CD4-positive, alpha-beta memory T cell (primary cell): ENCODE measurements around the gene TRABD2B. TPM values are rescaled to one million over a fixed set of nuclear protein-coding genes. Genes with fewer than 3 reads are reported as not detected.

Source experiments
- CTCF ChIA-PET: fragments of 350-600 bp; sonication (Branson Sonifier 250); formaldehyde crosslinking; loops from one replicate; lab custom pipeline; 2021; ENCODE audit warnings: inconsistent platforms; ENCODE audit not compliant: partially characterized antibody; lab: Charles Lee
- POLR2A ChIA-PET: fragments of 350-600 bp; sonication (Branson Sonifier 250); formaldehyde crosslinking; loops from one replicate; lab custom pipeline; 2021; ENCODE audit not compliant: partially characterized antibody; lab: Charles Lee
- DNase-seq, 5 donors: peaks; one replicate each; pipeline versions ENCODE4 v3.0.0 to v3.0.0-alpha.2; 2020 to 2022; ENCODE audit warnings: mixed read lengths in 1 of 5
- H3K27ac ChIP-seq: one replicate; pipeline ENCODE4 v1.7.0; 2013; ENCODE audit warnings: low read depth, low read length
- H3K27me3 ChIP-seq: 2 replicates; pipeline ENCODE4 v1.7.0; 2013; ENCODE audit warnings: mild to moderate bottlenecking, low read length, moderate library complexity; ENCODE audit not compliant: insufficient read depth
- H3K36me3 ChIP-seq: 2 replicates; pipeline ENCODE4 v1.7.0; 2013; ENCODE audit warnings: mild to moderate bottlenecking, low read length, moderate library complexity; ENCODE audit not compliant: insufficient read depth
- H3K4me1 ChIP-seq: 2 replicates; pipeline ENCODE4 v1.7.0; 2013; ENCODE audit warnings: mild to moderate bottlenecking, low read length, moderate library complexity; ENCODE audit not compliant: insufficient read depth
- H3K4me3 ChIP-seq, 2 donors: one replicate each; pipeline ENCODE4 v1.7.0; 2013; ENCODE audit warnings: low read length in 2 of 2, mild to moderate bottlenecking in 1 of 2
- H3K9me3 ChIP-seq, 2 donors: one replicate each; pipeline ENCODE4 v1.7.0; 2013; ENCODE audit warnings: low read length in 2 of 2, control low read depth in 1 of 2; ENCODE audit not compliant: control insufficient read depth in 1 of 2
- H3K27ac Mint-ChIP-seq, 7 donors: one replicate each; pipeline ENCODE4 v1.8.0; 2020 to 2021; ENCODE audit warnings: mixed read lengths in 7 of 7, mild to moderate bottlenecking in 6 of 7, inconsistent platforms in 3 of 7, moderate library complexity in 3 of 7
- H3K27me3 Mint-ChIP-seq, 2 donors: one replicate each; pipeline ENCODE4 v1.8.0; 2020 to 2021; ENCODE audit warnings: mixed read lengths in 2 of 2
- H3K36me3 Mint-ChIP-seq, 2 donors: one replicate each; pipeline ENCODE4 v1.8.0; 2020 to 2021; ENCODE audit warnings: mixed read lengths in 2 of 2, inconsistent platforms in 1 of 2, mild to moderate bottlenecking in 1 of 2
- H3K4me1 Mint-ChIP-seq, 4 donors: one replicate each; pipeline ENCODE4 v1.8.0; 2020 to 2021; ENCODE audit warnings: mixed read lengths in 4 of 4, mild to moderate bottlenecking in 1 of 4
- H3K4me3 Mint-ChIP-seq, 8 donors: one replicate each; pipeline ENCODE4 v1.8.0; 2020 to 2021; ENCODE audit warnings: mixed read lengths in 8 of 8, mild to moderate bottlenecking in 7 of 8, moderate library complexity in 6 of 8, inconsistent platforms in 3 of 8
- H3K9me3 Mint-ChIP-seq, 8 donors: one replicate each; pipeline ENCODE4 v1.8.0; 2020 to 2021; ENCODE audit warnings: mixed read lengths in 8 of 8, mild to moderate bottlenecking in 5 of 8, inconsistent platforms in 3 of 8, moderate library complexity in 1 of 8
- intact Hi-C: fragments of 100-400 bp; cut with micrococcal nuclease; formaldehyde crosslinking; loops from one replicate; pipeline ENCODE4 v1.15.1; 2023
- polyA plus RNA-seq, 2 donors: library from polyadenylated mRNA; unstranded; fragments of 300-500 nt; fragmentation: Illumina TruSeq; gene quantifications; one replicate each; pipeline ENCODE4 v1.2.3, GENCODE V29; 2021
- total RNA-seq, 2 experiments: library from RNA; stranded (reverse); gene quantifications; one replicate each; pipeline ENCODE4 v1.2.3, GENCODE V29; 2021

Gene TRABD2B
- total and polyA plus RNA-seq, 4 experiments from 2014 or later, result not detected

- no peaks in the 10 kb centered on the region for H3K9me3 ChIP-seq
- H3K27ac ChIP-seq, result no peak overlapping the region
- intact Hi-C loops, result no loop called here
- peaks cover 2% of the 10 kb centered on the region in 2 donors for H3K27me3 Mint-ChIP-seq
- H3K27me3 ChIP-seq, result no peaks in the 10 kb centered on the region
- H3K4me1 Mint-ChIP-seq, result no peaks in the 10 kb centered on the region
- H3K9me3 Mint-ChIP-seq, result no peaks in the 10 kb centered on the region
- no peak for DNase-seq
- H3K36me3 ChIP-seq, result no peaks in the 10 kb centered on the region
- POLR2A ChIA-PET, result no interaction called here
- no peak overlapping the region for H3K4me3 ChIP-seq
- CTCF ChIA-PET, result no interaction called here
- no peak overlapping the region for H3K4me3 Mint-ChIP-seq
- no peaks in the 10 kb centered on the region for H3K4me1 ChIP-seq
- no peaks in the 10 kb centered on the region for H3K36me3 Mint-ChIP-seq
- no peak overlapping the region for H3K27ac Mint-ChIP-seq
These were observed 187.7 kb downstream of the TRABD2B start for GRCh38 chr1:47809301-47810084.

- CTCF ChIA-PET, result no interaction called here
- no peaks in the 10 kb centered on the region for H3K9me3 Mint-ChIP-seq
- H3K36me3 Mint-ChIP-seq, result no peaks in the 10 kb centered on the region
- no peak overlapping the region for H3K27ac Mint-ChIP-seq
- H3K27me3 Mint-ChIP-seq, result peaks cover 0 to 2% of the 10 kb centered on the region in 2 donors
- Histone ChIP-seq H3K4me3 (no peak overlapping the region), H3K27me3 (no peaks in the 10 kb centered on the region), H3K4me1 (no peaks in the 10 kb centered on the region), H3K36me3 (no peaks in the 10 kb centered on the region), H3K9me3 (no peaks in the 10 kb centered on the region), H3K27ac (no peak overlapping the region)
- H3K4me3 Mint-ChIP-seq, result no peak overlapping the region
- no peak for DNase-seq
- POLR2A ChIA-PET, result no interaction called here
- H3K4me1 Mint-ChIP-seq, result no peaks in the 10 kb centered on the region
- intact Hi-C loops, result no loop called here
These were observed 188.6 kb downstream of the TRABD2B start for GRCh38 chr1:47808612-47809011.

GRCh38 chr1:47805921-47806361, 191.2 kb downstream of the TRABD2B start:
- no peak overlapping the region for H3K27ac Mint-ChIP-seq
- H3K27me3 Mint-ChIP-seq, result peaks cover 0 to 2% of the 10 kb centered on the region in 2 donors
- H3K9me3 Mint-ChIP-seq, result no peaks in the 10 kb centered on the region
- no peaks in the 10 kb centered on the region for H3K36me3 Mint-ChIP-seq
- intact Hi-C loops, result no loop called here
- H3K4me1 Mint-ChIP-seq, result no peaks in the 10 kb centered on the region
- CTCF ChIA-PET, result no interaction called here
- H3K27ac ChIP-seq, result no peak overlapping the region
- no peak overlapping the region for H3K4me3 ChIP-seq
- POLR2A ChIA-PET, result no interaction called here
- H3K27me3 ChIP-seq, result no peaks in the 10 kb centered on the region
- no peaks in the 10 kb centered on the region for H3K9me3 ChIP-seq
- no peak for DNase-seq
- H3K4me3 Mint-ChIP-seq, result no peak overlapping the region
- H3K36me3 ChIP-seq, result no peaks in the 10 kb centered on the region
- H3K4me1 ChIP-seq, result no peaks in the 10 kb centered on the region

GRCh38 chr1:47805018-47805417, 192.2 kb downstream of the TRABD2B start:
- ChIA-PET POLR2A (no interaction called here), CTCF (no interaction called here)
- H3K27ac ChIP-seq, result no peak overlapping the region

GRCh38 chr1:47803815-47804501, 193.2 kb downstream of the TRABD2B start:
- Mint-ChIP-seq H3K9me3 (no peaks in the 10 kb centered on the region), H3K27ac (no peak overlapping the region), H3K36me3 (no peaks in the 10 kb centered on the region), H3K4me3 (no peak overlapping the region), H3K4me1 (no peaks in the 10 kb centered on the region), H3K27me3 (no peaks in the 10 kb centered on the region)
- H3K36me3 ChIP-seq, result no peaks in the 10 kb centered on the region
- DNase-seq, result no peak
- POLR2A ChIA-PET, result no interaction called here
- no peaks in the 10 kb centered on the region for H3K27me3 ChIP-seq
- CTCF ChIA-PET, result no interaction called here
- H3K27ac ChIP-seq, result no peak overlapping the region
- H3K4me1 ChIP-seq, result no peaks in the 10 kb centered on the region
- intact Hi-C loops, result no loop called here
- no peak overlapping the region for H3K4me3 ChIP-seq
- no peaks in the 10 kb centered on the region for H3K9me3 ChIP-seq

More at GRCh38 chr1:47805018-47805417, 192.2 kb downstream of the TRABD2B start:
- no peaks in the 10 kb centered on the region for H3K27me3 ChIP-seq
- Mint-ChIP-seq H3K4me1 (no peaks in the 10 kb centered on the region), H3K27ac (no peak overlapping the region), H3K9me3 (no peaks in the 10 kb centered on the region), H3K27me3 (peaks cover 0 to 2% of the 10 kb centered on the region in 2 donors), H3K4me3 (no peak overlapping the region), H3K36me3 (no peaks in the 10 kb centered on the region)
- no peaks in the 10 kb centered on the region for H3K36me3 ChIP-seq
- no peaks in the 10 kb centered on the region for H3K9me3 ChIP-seq
- H3K4me1 ChIP-seq, result no peaks in the 10 kb centered on the region
- no peak overlapping the region for H3K4me3 ChIP-seq
- no peak for DNase-seq
- intact Hi-C loops, result no loop called here

- H3K4me1 ChIP-seq, result no peaks in the 10 kb centered on the region
- H3K9me3 ChIP-seq, result no peaks in the 10 kb centered on the region
- H3K27me3 ChIP-seq, result no peaks in the 10 kb centered on the region
- CTCF ChIA-PET, result no interaction called here
- Mint-ChIP-seq H3K36me3 (no peaks in the 10 kb centered on the region), H3K4me1 (no peaks in the 10 kb centered on the region), H3K27ac (no peak overlapping the region), H3K4me3 (no peak overlapping the region), H3K27me3 (peaks cover 0 to 2% of the 10 kb centered on the region in 2 donors), H3K9me3 (no peaks in the 10 kb centered on the region)
- no peak overlapping the region for H3K4me3 ChIP-seq
- no peaks in the 10 kb centered on the region for H3K36me3 ChIP-seq
- H3K27ac ChIP-seq, result no peak overlapping the region
- intact Hi-C loops, result no loop called here
- DNase-seq, result no peak
- POLR2A ChIA-PET, result no interaction called here
These were observed 199.6 kb downstream of the TRABD2B start for GRCh38 chr1:47797575-47797974.

GRCh38 chr1:47796626-47797025, 200.6 kb downstream of the TRABD2B start:
- no peak for DNase-seq
- H3K4me1 ChIP-seq, result no peaks in the 10 kb centered on the region
- intact Hi-C loops, result no loop called here
- ChIA-PET CTCF (no interaction called here), POLR2A (no interaction called here)
- no peak overlapping the region for H3K4me3 Mint-ChIP-seq
- peaks cover 0 to 2% of the 10 kb centered on the region in 2 donors for H3K27me3 Mint-ChIP-seq
- H3K36me3 Mint-ChIP-seq, result no peaks in the 10 kb centered on the region
- no peaks in the 10 kb centered on the region for H3K9me3 Mint-ChIP-seq
- no peaks in the 10 kb centered on the region for H3K4me1 Mint-ChIP-seq
- H3K9me3 ChIP-seq, result no peaks in the 10 kb centered on the region
- no peaks in the 10 kb centered on the region for H3K36me3 ChIP-seq
- H3K4me3 ChIP-seq, result no peak overlapping the region
- no peaks in the 10 kb centered on the region for H3K27me3 ChIP-seq
- no peak overlapping the region for H3K27ac ChIP-seq
- H3K27ac Mint-ChIP-seq, result no peak overlapping the region
